PFSK-1 (cell line): ENCODE data around the gene MAEA.

Experiments
- FOXP2 ChIP-seq: optimal IDR thresholded peaks from 2 replicates; pipeline ENCODE3; 2011; ENCODE audit warnings: borderline replicate concordance, control low read depth, inconsistent platforms; ENCODE audit not compliant: insufficient read depth; ENCODE audit errors: extremely low read length, extremely low read depth
- POLR2AphosphoS5 ChIP-seq: IDR thresholded peaks from 2 replicates; pipeline ENCODE4 v1.6.1; 2012; ENCODE audit warnings: low read depth, mild to moderate bottlenecking, control low read depth, low read length, moderate library complexity
- REST ChIP-seq, 2 experiments: IDR thresholded peaks; 2 replicates each; pipeline versions ENCODE4 v1.6.1 to v1.8.0; 2011 to 2012; ENCODE audit warnings: low read depth in 2 of 2, low read length in 2 of 2, control low read depth in 1 of 2, inconsistent platforms in 1 of 2, mild to moderate bottlenecking in 1 of 2, moderate library complexity in 1 of 2; ENCODE audit not compliant: insufficient read depth in 1 of 2
- SIN3A ChIP-seq: IDR thresholded peaks from 2 replicates; pipeline ENCODE4 v1.6.1; 2012; ENCODE audit warnings: mild to moderate bottlenecking, low read length, moderate library complexity, borderline replicate concordance; ENCODE audit not compliant: insufficient read depth
- TAF1 ChIP-seq: IDR thresholded peaks from 2 replicates; pipeline ENCODE4 v1.6.1; 2012; ENCODE audit warnings: low read length, control low read depth, borderline replicate concordance; ENCODE audit not compliant: insufficient read depth

Gene MAEA

GRCh38 chr4:1244978-1245471 is 44.7 kb upstream of the MAEA start:
- TF ChIP-seq REST (IDR thresholded peaks at IDR 0.05; ENCODE audit: insufficient read depth in 1 of 2, low read depth in 2 of 2, low read length in 2 of 2), result no peak
- no peak for TF ChIP-seq POLR2AphosphoS5
- no peak for TF ChIP-seq SIN3A
- no peak for TF ChIP-seq TAF1
- TF ChIP-seq FOXP2, result no peak

GRCh38 chr4:1245481-1246051 is 44.1 kb upstream of the MAEA start:
- TF ChIP-seq FOXP2, result no peak
- TF ChIP-seq REST (IDR thresholded peaks at IDR 0.05; ENCODE audit: insufficient read depth in 1 of 2, low read depth in 2 of 2, low read length in 2 of 2), result no peak
- TF ChIP-seq SIN3A, result no peak
- no peak for TF ChIP-seq POLR2AphosphoS5
- TF ChIP-seq TAF1, result no peak

- TF ChIP-seq POLR2AphosphoS5 (no peak), TAF1 (no peak), REST (IDR thresholded peaks at IDR 0.05; ENCODE audit: insufficient read depth in 1 of 2, low read depth in 2 of 2, low read length in 2 of 2) (no peak), FOXP2 (no peak), SIN3A (no peak)
These were observed 43.4 kb upstream of the MAEA start for GRCh38 chr4:1246111-1246881.

- TF ChIP-seq SIN3A (0 out of 2 replicates have a peak, but pooled peaks have one; percentile 18), REST (IDR thresholded peaks at IDR 0.05; ENCODE audit: insufficient read depth in 1 of 2, low read depth in 2 of 2, low read length in 2 of 2) (no peak), TAF1 (no peak), POLR2AphosphoS5 (no peak; the same call in 1 of the 2 replicates), FOXP2 (no peak)
These were observed 42.5 kb upstream of the MAEA start for GRCh38 chr4:1246901-1247863.
